RPMI7951 (cell line): ENCODE measurements around the gene XXYLT1. TPM values are rescaled to one million over a fixed set of nuclear protein-coding genes. Genes with fewer than 3 reads are reported as not detected.
"Not testable (repeated sequence)": the region's sequence is repeated elsewhere in the genome, so short reads cannot be mapped to it uniquely, and the experiment has no call there.

Experiments used
- DNase-seq: peaks from one replicate; pipeline ENCODE4 v3.0.0-alpha.2; 2012; ENCODE audit warnings: low read depth
- total RNA-seq: library from RNA; depleted of rRNA; stranded (reverse); fragments of >200 nt; shearing (Covaris generic); gene quantifications from 2 replicates; pipeline ENCODE4 v1.2.3, GENCODE V29; 2014

XXYLT1 gene
- total RNA-seq, 1 experiment from 2014 or later, result 24.2 TPM

- DNase-seq, result no peak
Measured at GRCh38 chr3:195208183-195208582, 62.8 kb downstream of the XXYLT1 start.

- peak; percentile 28 for DNase-seq
Measured at GRCh38 chr3:195207731-195208130, 63.2 kb downstream of the XXYLT1 start.

- no peak for DNase-seq
Measured at GRCh38 chr3:195207056-195207455, 63.9 kb downstream of the XXYLT1 start.

- no peak for DNase-seq
Measured at GRCh38 chr3:195204360-195205163, 66.4 kb downstream of the XXYLT1 start.

- no peak for DNase-seq
Measured at GRCh38 chr3:195203606-195204005, 67.4 kb downstream of the XXYLT1 start.

GRCh38 chr3:195201295-195201694, 69.7 kb downstream of the XXYLT1 start:
- DNase-seq, result no peak

- peak; percentile 28 for DNase-seq
Measured at GRCh38 chr3:195200010-195200822, 70.7 kb downstream of the XXYLT1 start.

GRCh38 chr3:195198426-195199346, 72.3 kb downstream of the XXYLT1 start:
- no peak for DNase-seq

GRCh38 chr3:195197765-195198425, 73.1 kb downstream of the XXYLT1 start:
- DNase-seq, result peak; percentile 76

GRCh38 chr3:195196266-195196665, 74.7 kb downstream of the XXYLT1 start:
- peak; percentile 64 for DNase-seq

- peak; percentile 63 for DNase-seq
Measured at GRCh38 chr3:195195321-195196209, 75.4 kb downstream of the XXYLT1 start.

GRCh38 chr3:195194559-195195206, 76.3 kb downstream of the XXYLT1 start:
- peak; percentile 42 for DNase-seq

- no peak for DNase-seq
Measured at GRCh38 chr3:195191580-195191979, 79.4 kb downstream of the XXYLT1 start.

GRCh38 chr3:195189821-195190220, 81.1 kb downstream of the XXYLT1 start:
- no peak for DNase-seq

- DNase-seq, result no peak
Measured at GRCh38 chr3:195188426-195188927, 82.5 kb downstream of the XXYLT1 start.

- DNase-seq, result no peak
Measured at GRCh38 chr3:195187609-195188425, 83.1 kb downstream of the XXYLT1 start.

- DNase-seq, result not testable (repeated sequence)
Measured at GRCh38 chr3:195186710-195187047, 84.3 kb downstream of the XXYLT1 start.

GRCh38 chr3:195186041-195186709, 84.8 kb downstream of the XXYLT1 start:
- DNase-seq, result no peak
